Neural cell (in vitro differentiated cells): ENCODE data around the gene BCAP31.

Experiments
- EP300 ChIP-seq: fragments of 450-650 bp; conservative IDR thresholded peaks from 2 replicates; pipeline ENCODE4 v1.6.1; 2014; ENCODE audit warnings: antibody characterized with exemption, mild to moderate bottlenecking, moderate library complexity; ENCODE audit not compliant: poor library complexity, severe bottlenecking
- MXI1 ChIP-seq: fragments of 450-650 bp; conservative IDR thresholded peaks from 2 replicates; pipeline ENCODE4 v1.6.1; 2014; ENCODE audit warnings: antibody characterized with exemption, mild to moderate bottlenecking; ENCODE audit not compliant: poor library complexity, severe bottlenecking
- RAD21 ChIP-seq: fragments of 450-650 bp; conservative IDR thresholded peaks from 2 replicates; pipeline ENCODE4 v1.6.1; 2014; ENCODE audit warnings: antibody characterized with exemption, mild to moderate bottlenecking, moderate library complexity
- SMC3 ChIP-seq: fragments of 450-650 bp; conservative IDR thresholded peaks from 2 replicates; pipeline ENCODE4 v1.6.1; 2014; ENCODE audit warnings: antibody characterized with exemption, mild to moderate bottlenecking, moderate library complexity; ENCODE audit not compliant: poor library complexity
- TAF1 ChIP-seq: IDR thresholded peaks from 2 replicates; pipeline ENCODE4 v1.6.1; 2012; ENCODE audit warnings: low read depth
- TF ChIP-seq, protein P1 (sequence below): fragments of 450-650 bp; IDR thresholded peaks from 2 replicates; pipeline ENCODE4 v1.5.1; 2014; ENCODE audit warnings: antibody characterized with exemption, mild to moderate bottlenecking, moderate library complexity; ENCODE audit not compliant: poor library complexity, severe bottlenecking
- TF ChIP-seq, protein P2 (sequence below): IDR thresholded peaks from 2 replicates; pipeline ENCODE4 v1.6.1; 2012; ENCODE audit warnings: borderline replicate concordance

DNA sequence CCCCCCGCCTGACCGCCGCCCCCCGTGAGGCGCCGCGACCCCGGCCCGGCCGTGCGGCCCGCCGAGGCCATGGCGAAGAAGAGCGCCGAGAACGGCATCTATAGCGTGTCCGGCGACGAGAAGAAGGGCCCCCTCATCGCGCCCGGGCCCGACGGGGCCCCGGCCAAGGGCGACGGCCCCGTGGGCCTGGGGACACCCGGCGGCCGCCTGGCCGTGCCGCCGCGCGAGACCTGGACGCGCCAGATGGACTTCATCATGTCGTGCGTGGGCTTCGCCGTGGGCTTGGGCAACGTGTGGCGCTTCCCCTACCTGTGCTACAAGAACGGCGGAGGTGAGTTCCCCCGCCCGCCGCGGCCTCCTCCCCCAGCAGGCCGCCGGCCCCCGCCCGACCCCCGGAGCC lies 35.7 kb downstream of the BCAP31 start:
- TF ChIP-seq MXI1 (no peak), SMC3 (no peak), EP300 (no peak), RAD21 (no peak), TAF1 (no peak)
- TF ChIP-seq, protein P1, sequence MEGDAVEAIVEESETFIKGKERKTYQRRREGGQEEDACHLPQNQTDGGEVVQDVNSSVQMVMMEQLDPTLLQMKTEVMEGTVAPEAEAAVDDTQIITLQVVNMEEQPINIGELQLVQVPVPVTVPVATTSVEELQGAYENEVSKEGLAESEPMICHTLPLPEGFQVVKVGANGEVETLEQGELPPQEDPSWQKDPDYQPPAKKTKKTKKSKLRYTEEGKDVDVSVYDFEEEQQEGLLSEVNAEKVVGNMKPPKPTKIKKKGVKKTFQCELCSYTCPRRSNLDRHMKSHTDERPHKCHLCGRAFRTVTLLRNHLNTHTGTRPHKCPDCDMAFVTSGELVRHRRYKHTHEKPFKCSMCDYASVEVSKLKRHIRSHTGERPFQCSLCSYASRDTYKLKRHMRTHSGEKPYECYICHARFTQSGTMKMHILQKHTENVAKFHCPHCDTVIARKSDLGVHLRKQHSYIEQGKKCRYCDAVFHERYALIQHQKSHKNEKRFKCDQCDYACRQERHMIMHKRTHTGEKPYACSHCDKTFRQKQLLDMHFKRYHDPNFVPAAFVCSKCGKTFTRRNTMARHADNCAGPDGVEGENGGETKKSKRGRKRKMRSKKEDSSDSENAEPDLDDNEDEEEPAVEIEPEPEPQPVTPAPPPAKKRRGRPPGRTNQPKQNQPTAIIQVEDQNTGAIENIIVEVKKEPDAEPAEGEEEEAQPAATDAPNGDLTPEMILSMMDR, result no peak
- TF ChIP-seq, protein P2, sequence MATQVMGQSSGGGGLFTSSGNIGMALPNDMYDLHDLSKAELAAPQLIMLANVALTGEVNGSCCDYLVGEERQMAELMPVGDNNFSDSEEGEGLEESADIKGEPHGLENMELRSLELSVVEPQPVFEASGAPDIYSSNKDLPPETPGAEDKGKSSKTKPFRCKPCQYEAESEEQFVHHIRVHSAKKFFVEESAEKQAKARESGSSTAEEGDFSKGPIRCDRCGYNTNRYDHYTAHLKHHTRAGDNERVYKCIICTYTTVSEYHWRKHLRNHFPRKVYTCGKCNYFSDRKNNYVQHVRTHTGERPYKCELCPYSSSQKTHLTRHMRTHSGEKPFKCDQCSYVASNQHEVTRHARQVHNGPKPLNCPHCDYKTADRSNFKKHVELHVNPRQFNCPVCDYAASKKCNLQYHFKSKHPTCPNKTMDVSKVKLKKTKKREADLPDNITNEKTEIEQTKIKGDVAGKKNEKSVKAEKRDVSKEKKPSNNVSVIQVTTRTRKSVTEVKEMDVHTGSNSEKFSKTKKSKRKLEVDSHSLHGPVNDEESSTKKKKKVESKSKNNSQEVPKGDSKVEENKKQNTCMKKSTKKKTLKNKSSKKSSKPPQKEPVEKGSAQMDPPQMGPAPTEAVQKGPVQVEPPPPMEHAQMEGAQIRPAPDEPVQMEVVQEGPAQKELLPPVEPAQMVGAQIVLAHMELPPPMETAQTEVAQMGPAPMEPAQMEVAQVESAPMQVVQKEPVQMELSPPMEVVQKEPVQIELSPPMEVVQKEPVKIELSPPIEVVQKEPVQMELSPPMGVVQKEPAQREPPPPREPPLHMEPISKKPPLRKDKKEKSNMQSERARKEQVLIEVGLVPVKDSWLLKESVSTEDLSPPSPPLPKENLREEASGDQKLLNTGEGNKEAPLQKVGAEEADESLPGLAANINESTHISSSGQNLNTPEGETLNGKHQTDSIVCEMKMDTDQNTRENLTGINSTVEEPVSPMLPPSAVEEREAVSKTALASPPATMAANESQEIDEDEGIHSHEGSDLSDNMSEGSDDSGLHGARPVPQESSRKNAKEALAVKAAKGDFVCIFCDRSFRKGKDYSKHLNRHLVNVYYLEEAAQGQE, result no peak
